HL-60/S4 treated with retinoic acid at 250 ng/mL for 4 days and 3 days (cell line): ENCODE data around the gene IFNA16.

Experiments used
- in situ Hi-C: fragments of 300-500 bp; cut with MboI; formaldehyde crosslinking; loops from 2 replicates; pipeline ENCODE4 v1.7.0; 2022; ENCODE audit warnings: low sequenced_read_pairs

IFNA16 gene

GRCh38 chr9:21217211-21217610 lies at the start of gene IFNA16:
Gene IFNA16 (minus strand): TSS chr9:21217311. CDS start chr9:21217305, 6 bp downstream.
- in situ Hi-C loops = loop anchor here (25.0 kb wide), 1 partner anchor 570 kb away; no protein-coding TSS in a partner anchor

- in situ Hi-C loops = no loop called here
Observed at GRCh38 chr9:21265421-21266189, 48.5 kb upstream of the IFNA16 start.

GRCh38 chr9:21255538-21256212 lies 38.6 kb upstream of the IFNA16 start:
- in situ Hi-C loops = no loop called here

- in situ Hi-C loops = no loop called here
Observed at GRCh38 chr9:21252721-21253547, 35.8 kb upstream of the IFNA16 start.

GRCh38 chr9:21251638-21252037 lies 34.5 kb upstream of the IFNA16 start:
- in situ Hi-C loops = no loop called here

GRCh38 chr9:21251190-21251589 lies 34.1 kb upstream of the IFNA16 start:
- in situ Hi-C loops = no loop called here

- in situ Hi-C loops = loop anchor here (25.0 kb wide), 1 partner anchor 217 kb away; no protein-coding TSS in a partner anchor
Observed at GRCh38 chr9:21244836-21245235, 27.7 kb upstream of the IFNA16 start.

GRCh38 chr9:21239911-21240310 lies 22.8 kb upstream of the IFNA16 start, which contains the start of gene IFNA14:
Gene IFNA14 (minus strand): TSS chr9:21240005. CDS start chr9:21239935, 70 bp downstream.
- in situ Hi-C loops = loop anchor here (25.0 kb wide), 1 partner anchor 222 kb away; no protein-coding TSS in a partner anchor

GRCh38 chr9:21236360-21236714 lies 19.2 kb upstream of the IFNA16 start:
- in situ Hi-C loops = loop anchor here (25.0 kb wide), 1 partner anchor 226 kb away; no protein-coding TSS in a partner anchor

GRCh38 chr9:21235468-21236359 lies 18.6 kb upstream of the IFNA16 start:
- in situ Hi-C loops = loop anchor here (25.0 kb wide), 1 partner anchor 227 kb away; no protein-coding TSS in a partner anchor

GRCh38 chr9:21234153-21234687 lies 17.1 kb upstream of the IFNA16 start:
- in situ Hi-C loops = loop anchor here (25.0 kb wide), 1 partner anchor 228 kb away; no protein-coding TSS in a partner anchor

GRCh38 chr9:21233258-21233657 lies 16.1 kb upstream of the IFNA16 start:
- in situ Hi-C loops = loop anchor here (25.0 kb wide), 1 partner anchor 229 kb away; no protein-coding TSS in a partner anchor

- in situ Hi-C loops = loop anchor here (25.0 kb wide), 1 partner anchor 234 kb away; no protein-coding TSS in a partner anchor
Observed at GRCh38 chr9:21228122-21228521, 11.0 kb upstream of the IFNA16 start, which contains the start of gene IFNA17. Gene IFNA17 (minus strand): TSS chr9:21228222. CDS start chr9:21228173, 49 bp downstream.

GRCh38 chr9:21213411-21214326 lies 3.4 kb downstream of the IFNA16 start:
- in situ Hi-C loops = loop anchor here (25.0 kb wide), 1 partner anchor 574 kb away; no protein-coding TSS in a partner anchor

GRCh38 chr9:21212160-21212559 lies 5.0 kb downstream of the IFNA16 start:
- in situ Hi-C loops = loop anchor here (25.0 kb wide), 1 partner anchor 575 kb away; no protein-coding TSS in a partner anchor

- in situ Hi-C loops = loop anchor here (25.0 kb wide), 1 partner anchor 577 kb away; no protein-coding TSS in a partner anchor
Observed at GRCh38 chr9:21210782-21211181, 6.3 kb downstream of the IFNA16 start.

- in situ Hi-C loops = loop anchor here (25.0 kb wide), 1 partner anchor 577 kb away; no protein-coding TSS in a partner anchor
Observed at GRCh38 chr9:21210311-21210710, 6.8 kb downstream of the IFNA16 start.

- in situ Hi-C loops = loop anchor here (25.0 kb wide), 1 partner anchor 580 kb away; no protein-coding TSS in a partner anchor
Observed at GRCh38 chr9:21207043-21207442, 10.1 kb downstream of the IFNA16 start, which contains the start of gene IFNA10. Gene IFNA10 (minus strand): TSS chr9:21207143. CDS start chr9:21207097, 46 bp downstream.
